H1 (cell line): ENCODE data around the gene GULP1. TPM values are rescaled to one million over a fixed set of nuclear protein-coding genes. Genes with fewer than 3 reads are reported as not detected.

Source experiments
- CTCF ChIA-PET: fragments of 300-600 bp; sonication (Branson Sonifier 250); formaldehyde crosslinking; loops from one replicate; lab custom pipeline; 2021; ENCODE audit not compliant: partially characterized antibody; lab: Charles Lee
- POLR2A ChIA-PET: fragments of 300-600 bp; sonication (Branson Sonifier 250); formaldehyde crosslinking; loops from one replicate; lab custom pipeline; 2021; ENCODE audit warnings: inconsistent platforms; ENCODE audit not compliant: partially characterized antibody; lab: Charles Lee
- DNase-seq, 2 experiments: peaks; one replicate each; pipeline versions ENCODE4 v3.0.0 to v3.0.0-alpha.2; 2010 to 2022; ENCODE audit warnings: low spot score in 2 of 2, low read depth in 1 of 2, mixed read lengths in 1 of 2
- FAIRE-seq: peaks from 2 replicates; lab custom pipeline; 2011; peaks lifted over from hg19 to GRCh38; lab: Jason Lieb, UNC
- H2AFZ ChIP-seq: 2 replicates; pipeline ENCODE4 v1.8.1; 2012; ENCODE audit warnings: low read length, inconsistent platforms
- H2AK5ac ChIP-seq: 2 replicates; pipeline ENCODE4 v1.6.1; 2013; ENCODE audit warnings: low read depth, low read length
- H2BK120ac ChIP-seq: replicated peaks from 2 replicates; pipeline ENCODE3; 2013; ENCODE audit warnings: low read depth, low read length, inconsistent platforms
- H2BK12ac ChIP-seq: 2 replicates; pipeline ENCODE4 v1.6.1; 2013; ENCODE audit warnings: low read depth, low read length
- H2BK15ac ChIP-seq: 2 replicates; pipeline ENCODE4 v1.6.1; 2013; ENCODE audit warnings: low read length
- H2BK20ac ChIP-seq: 2 replicates; pipeline ENCODE4 v1.6.1; 2013; ENCODE audit warnings: low read length
- H2BK5ac ChIP-seq: 2 replicates; pipeline ENCODE4 v1.6.1; 2013; ENCODE audit warnings: low read depth, low read length
- H3K14ac ChIP-seq: 2 replicates; pipeline ENCODE4 v1.6.1; 2013; ENCODE audit warnings: inconsistent platforms; ENCODE audit not compliant: insufficient read length
- H3K18ac ChIP-seq: 2 replicates; pipeline ENCODE4 v1.6.1; 2013; ENCODE audit warnings: low read length; ENCODE audit errors: extremely low read depth
- H3K23ac ChIP-seq: 2 replicates; pipeline ENCODE4 v1.6.1; 2013; ENCODE audit warnings: inconsistent platforms; ENCODE audit not compliant: insufficient read length
- H3K23me2 ChIP-seq: 2 replicates; pipeline ENCODE4 v1.6.1; 2013; ENCODE audit warnings: low read depth, low read length
- H3K27ac ChIP-seq: 2 replicates; pipeline ENCODE4 v1.6.1; 2011; ENCODE audit warnings: low read depth, low read length, inconsistent platforms
- H3K27me3 ChIP-seq, 4 experiments: replicated peaks in 1 of 4; 1 replicate in 1 of 4; 2 replicates in 3 of 4; pipeline versions ENCODE4 v1.6.1 to v1.8.1; 2011 to 2013; ENCODE audit warnings: low read length in 3 of 4, mild to moderate bottlenecking in 3 of 4, inconsistent platforms in 2 of 4, mixed read lengths in 2 of 4, moderate library complexity in 1 of 4; ENCODE audit not compliant: control insufficient read depth in 3 of 4, insufficient read depth in 3 of 4; ENCODE audit errors: extremely low read depth in 1 of 4
- H3K36me3 ChIP-seq, 4 experiments: 2 replicates each; pipeline versions ENCODE4 v1.6.1 to v1.8.1; 2011 to 2013; ENCODE audit warnings: mild to moderate bottlenecking in 4 of 4, low read length in 3 of 4, moderate library complexity in 2 of 4, control low read depth in 1 of 4, inconsistent platforms in 1 of 4; ENCODE audit not compliant: insufficient read depth in 4 of 4, control insufficient read depth in 2 of 4
- H3K4ac ChIP-seq: replicated peaks from 2 replicates; pipeline ENCODE3; 2013; ENCODE audit warnings: low read length, low read depth, mixed read lengths, inconsistent platforms; ENCODE audit not compliant: insufficient read length
- H3K4me1 ChIP-seq, 4 experiments: replicated peaks in 1 of 4; 1 replicate in 1 of 4; 2 replicates in 3 of 4; pipeline versions ENCODE4 v1.6.1 to v1.8.1; 2011 to 2013; ENCODE audit warnings: low read length in 3 of 4, inconsistent platforms in 2 of 4, mixed read lengths in 1 of 4; ENCODE audit not compliant: insufficient read depth in 4 of 4, control insufficient read depth in 3 of 4
- H3K4me2 ChIP-seq, 2 experiments: 2 replicates each; pipeline versions ENCODE4 v1.6.1 to v1.8.1; 2011 to 2013; ENCODE audit warnings: low read depth in 2 of 2, low read length in 2 of 2, control low read depth in 1 of 2, inconsistent platforms in 1 of 2, mild to moderate bottlenecking in 1 of 2; ENCODE audit not compliant: insufficient read depth in 1 of 2
- H3K4me3 ChIP-seq, 4 experiments: fragments of 200-600, 300-600 bp in 1 of 4; sonication (generic), shearing (Covaris generic), sonication (Bioruptor Twin) in 1 of 4; 2 replicates each; pipeline versions ENCODE4 v1.5.1 to v1.8.1; 2011 to 2016; ENCODE audit warnings: low read length in 4 of 4, low read depth in 3 of 4, control low read depth in 2 of 4, inconsistent platforms in 2 of 4, mild to moderate bottlenecking in 2 of 4, mixed read lengths in 1 of 4, moderate library complexity in 1 of 4; ENCODE audit not compliant: insufficient read depth in 2 of 4; ENCODE audit errors: extremely low read depth in 1 of 4
- H3K56ac ChIP-seq: replicated peaks from 2 replicates; pipeline ENCODE3; 2013; ENCODE audit warnings: low read depth, mild to moderate bottlenecking, mixed read lengths, low read length, inconsistent platforms; ENCODE audit not compliant: insufficient read length
- H3K79me1 ChIP-seq: 2 replicates; pipeline ENCODE4 v1.6.1; 2013; ENCODE audit warnings: low read depth, low read length, control low read depth
- H3K79me2 ChIP-seq, 2 experiments: 2 replicates each; pipeline versions ENCODE4 v1.6.1 to v1.8.1; 2012 to 2013; ENCODE audit warnings: low read length in 2 of 2, mild to moderate bottlenecking in 2 of 2, inconsistent platforms in 1 of 2; ENCODE audit not compliant: insufficient read depth in 2 of 2, control insufficient read depth in 1 of 2
- H3K9ac ChIP-seq, 4 experiments: replicated peaks in 1 of 4; 1 replicate in 1 of 4; 2 replicates in 3 of 4; pipeline versions ENCODE4 v1.6.1 to v1.8.1; 2011 to 2013; ENCODE audit warnings: low read depth in 3 of 4, low read length in 3 of 4, control low read depth in 2 of 4, mild to moderate bottlenecking in 2 of 4, moderate library complexity in 2 of 4, inconsistent platforms in 1 of 4; ENCODE audit errors: extremely low read depth in 1 of 4
- H3K9me3 ChIP-seq, 2 experiments: 2 replicates each; pipeline versions ENCODE4 v1.6.1 to v1.8.1; 2012 to 2013; ENCODE audit warnings: mild to moderate bottlenecking in 2 of 2, moderate library complexity in 2 of 2, control low read depth in 1 of 2, inconsistent platforms in 1 of 2, low read depth in 1 of 2, low read length in 1 of 2, mixed read lengths in 1 of 2; ENCODE audit not compliant: insufficient read depth in 2 of 2
- H4K20me1 ChIP-seq, 2 experiments: replicated peaks in 1 of 2; 2 replicates each; pipeline versions ENCODE3 to v1.8.1; 2011 to 2013; ENCODE audit warnings: inconsistent platforms in 2 of 2, low read length in 2 of 2, mild to moderate bottlenecking in 1 of 2; ENCODE audit not compliant: insufficient read depth in 2 of 2, control insufficient read depth in 1 of 2
- H4K5ac ChIP-seq: 2 replicates; pipeline ENCODE4 v1.6.1; 2013; ENCODE audit warnings: low read length, low read depth, mixed read lengths, inconsistent platforms; ENCODE audit not compliant: insufficient read length
- H4K8ac ChIP-seq: 2 replicates; pipeline ENCODE4 v1.8.0; 2013; ENCODE audit warnings: mild to moderate bottlenecking, moderate library complexity, low read length, inconsistent platforms; ENCODE audit not compliant: insufficient read depth; ENCODE audit errors: extremely low read depth
- H4K91ac ChIP-seq: replicated peaks from 2 replicates; pipeline ENCODE3; 2013; ENCODE audit warnings: low read length, mixed read lengths, inconsistent platforms; ENCODE audit not compliant: insufficient read length
- BACH1 ChIP-seq: IDR thresholded peaks from 2 replicates; pipeline ENCODE4 v1.6.1; 2012; ENCODE audit warnings: low read length, improper control_type of control experiment
- WGBS, 2 experiments: shearing (Covaris generic) in 1 of 2; methylation state at CpG; one replicate each; pipeline versions ENCODE4 v1.1.6 to v1.1.7; 2013 to 2015; ENCODE audit warnings: low lambda C conversion rate in 2 of 2, mixed read lengths in 2 of 2, inconsistent platforms in 1 of 2, low coverage in 1 of 2, missing lambda C conversion rate in 1 of 2; ENCODE audit not compliant: insufficient replicate concordance in 2 of 2, insufficient coverage in 1 of 2, insufficient read length in 1 of 2; ENCODE audit errors: extremely low coverage in 1 of 2, missing lambda C conversion rate in 1 of 2; 5-methylcytosine and 5-hydroxymethylcytosine counted together
- polyA plus RNA-seq, 7 experiments: library from polyadenylated mRNA; depleted of rRNA in 3 of 7; stranded (reverse) in 5 of 7; unstranded in 2 of 7; fragments of >200 nt in 5 of 7; fragments of 200-250 nt in 2 of 7; gene quantifications; 1 replicate in 5 of 7; 2 replicates in 1 of 7; 4 replicates in 1 of 7; pipeline versions ENCODE4 v1.2.1 to v1.2.3, GENCODE V29; 2011 to 2013; ENCODE audit warnings: missing spikeins in 2 of 7, mixed read lengths in 2 of 7
- total RNA-seq: library from RNA; stranded (reverse); fragmentation: NEBNext Ultra II Directional; extraction: Animal tissue kit (Norgen Biotek cat#: 25700); gene quantifications from 2 replicates; pipeline ENCODE4 v1.2.1, GENCODE V29; 2021
- TF ChIP-seq, protein P1 (sequence below), 3 experiments: IDR thresholded peaks; 1 replicate in 2 of 3; 2 replicates in 1 of 3; pipeline versions ENCODE4 v1.5.1 to v1.6.1; 2011; ENCODE audit warnings: low read length in 3 of 3, mild to moderate bottlenecking in 3 of 3, inconsistent platforms in 2 of 3, low read depth in 1 of 3, moderate library complexity in 1 of 3; ENCODE audit not compliant: insufficient read depth in 1 of 3; ENCODE audit errors: control extremely low read depth in 1 of 3

The GULP1 gene
- total and polyA plus RNA-seq, 2 of the 8 experiments (the other 6 are each of a cell fraction or from before 2014, with no cell fraction given), result 69.7 to 139 TPM

DNA sequence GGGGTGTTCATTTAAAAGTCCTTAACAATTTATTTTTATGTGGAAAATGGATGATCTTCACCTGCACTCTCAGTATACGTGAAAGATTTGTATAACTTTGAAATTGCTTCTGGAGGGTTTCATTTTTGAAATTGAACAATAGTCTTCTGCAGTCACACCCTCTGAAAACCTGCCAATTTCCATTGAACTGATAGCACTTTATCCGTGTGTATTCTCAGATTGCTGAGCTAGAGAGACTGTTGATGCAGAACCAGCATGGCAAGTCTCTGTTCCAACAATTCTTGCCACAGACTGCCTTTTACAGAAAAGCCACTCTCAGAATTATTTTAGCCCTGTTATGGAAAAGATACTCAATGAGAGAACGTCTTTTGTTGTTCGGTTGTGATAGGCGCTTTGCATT is 6.6 kb upstream of the GULP1 start:
- H3K14ac ChIP-seq, result no peak overlapping the region
- H3K4me2 ChIP-seq, result peak overlapping the region in 1 of 2 experiments; percentile 24; a peak in 1 of 4 replicates
- no peak overlapping the region for H2BK120ac ChIP-seq
- no peak overlapping the region for H3K27ac ChIP-seq
- no peak overlapping the region for H3K4ac ChIP-seq
- WGBS, 2 experiments, result 89% methylated on average over 5 of the region's 5 CpGs; no CpG with 5 or more reads in 1 of the 2 experiments
- no peak overlapping the region for H3K4me3 ChIP-seq
- peaks cover 0 to 3% (median under 1%) of the 10 kb centered on the region in 4 experiments; a peak in 2 of 7 replicates for H3K4me1 ChIP-seq
- H2BK15ac ChIP-seq, result no peak overlapping the region
- no peak overlapping the region for H4K5ac ChIP-seq
- H4K91ac ChIP-seq, result no peak overlapping the region
- H3K56ac ChIP-seq, result no peak overlapping the region
- no peaks in the 10 kb centered on the region for H4K20me1 ChIP-seq
- no peak overlapping the region for H3K18ac ChIP-seq
- FAIRE-seq (peak; percentile 42), DNase-seq (no peak)
- H3K23me2 ChIP-seq, result no peaks in the 10 kb centered on the region
- no peak overlapping the region for H3K9ac ChIP-seq
- H3K9me3 ChIP-seq, result peaks cover 0 to 2% of the 10 kb centered on the region in 2 experiments; a peak in 1 of 4 replicates
- H2BK12ac ChIP-seq, result no peak overlapping the region
- TF ChIP-seq, protein P1, sequence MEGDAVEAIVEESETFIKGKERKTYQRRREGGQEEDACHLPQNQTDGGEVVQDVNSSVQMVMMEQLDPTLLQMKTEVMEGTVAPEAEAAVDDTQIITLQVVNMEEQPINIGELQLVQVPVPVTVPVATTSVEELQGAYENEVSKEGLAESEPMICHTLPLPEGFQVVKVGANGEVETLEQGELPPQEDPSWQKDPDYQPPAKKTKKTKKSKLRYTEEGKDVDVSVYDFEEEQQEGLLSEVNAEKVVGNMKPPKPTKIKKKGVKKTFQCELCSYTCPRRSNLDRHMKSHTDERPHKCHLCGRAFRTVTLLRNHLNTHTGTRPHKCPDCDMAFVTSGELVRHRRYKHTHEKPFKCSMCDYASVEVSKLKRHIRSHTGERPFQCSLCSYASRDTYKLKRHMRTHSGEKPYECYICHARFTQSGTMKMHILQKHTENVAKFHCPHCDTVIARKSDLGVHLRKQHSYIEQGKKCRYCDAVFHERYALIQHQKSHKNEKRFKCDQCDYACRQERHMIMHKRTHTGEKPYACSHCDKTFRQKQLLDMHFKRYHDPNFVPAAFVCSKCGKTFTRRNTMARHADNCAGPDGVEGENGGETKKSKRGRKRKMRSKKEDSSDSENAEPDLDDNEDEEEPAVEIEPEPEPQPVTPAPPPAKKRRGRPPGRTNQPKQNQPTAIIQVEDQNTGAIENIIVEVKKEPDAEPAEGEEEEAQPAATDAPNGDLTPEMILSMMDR (IDR thresholded peaks at IDR 0.05; ENCODE audit: control extremely low read depth in 1 of 3, insufficient read depth in 1 of 3, low read depth in 1 of 3, low read length in 3 of 3), result no peak
- TF ChIP-seq BACH1, result no peak
- no peaks in the 10 kb centered on the region for H3K36me3 ChIP-seq
- ChIA-PET CTCF (interaction anchor here (0.6 to 1.1 kb wide), 2 partner anchors 17 to 26 kb away, joined by 3 to 5 read pairs; no protein-coding TSS in a partner anchor), POLR2A (no interaction called here)
- no peak overlapping the region for H2AFZ ChIP-seq
- no peak overlapping the region for H4K8ac ChIP-seq
- no peak overlapping the region for H2BK20ac ChIP-seq
- H3K27me3 ChIP-seq, result no peaks in the 10 kb centered on the region
- no peaks in the 10 kb centered on the region for H3K79me1 ChIP-seq
- no peak overlapping the region for H2AK5ac ChIP-seq
- H3K79me2 ChIP-seq, result 0 out of 4 replicates have a peak, but pooled peaks cover 0 to 3% of the 10 kb centered on the region in 2 experiments
- H2BK5ac ChIP-seq, result no peak overlapping the region
- no peak overlapping the region for H3K23ac ChIP-seq
